ENCODE data around the gene SOD2. TPM values are rescaled to one million over a fixed set of nuclear protein-coding genes. Genes with fewer than 3 reads are reported as not detected.

The SOD2 gene
- 78.2 and 90.1 TPM in 2 replicates for total RNA-seq

DNA sequence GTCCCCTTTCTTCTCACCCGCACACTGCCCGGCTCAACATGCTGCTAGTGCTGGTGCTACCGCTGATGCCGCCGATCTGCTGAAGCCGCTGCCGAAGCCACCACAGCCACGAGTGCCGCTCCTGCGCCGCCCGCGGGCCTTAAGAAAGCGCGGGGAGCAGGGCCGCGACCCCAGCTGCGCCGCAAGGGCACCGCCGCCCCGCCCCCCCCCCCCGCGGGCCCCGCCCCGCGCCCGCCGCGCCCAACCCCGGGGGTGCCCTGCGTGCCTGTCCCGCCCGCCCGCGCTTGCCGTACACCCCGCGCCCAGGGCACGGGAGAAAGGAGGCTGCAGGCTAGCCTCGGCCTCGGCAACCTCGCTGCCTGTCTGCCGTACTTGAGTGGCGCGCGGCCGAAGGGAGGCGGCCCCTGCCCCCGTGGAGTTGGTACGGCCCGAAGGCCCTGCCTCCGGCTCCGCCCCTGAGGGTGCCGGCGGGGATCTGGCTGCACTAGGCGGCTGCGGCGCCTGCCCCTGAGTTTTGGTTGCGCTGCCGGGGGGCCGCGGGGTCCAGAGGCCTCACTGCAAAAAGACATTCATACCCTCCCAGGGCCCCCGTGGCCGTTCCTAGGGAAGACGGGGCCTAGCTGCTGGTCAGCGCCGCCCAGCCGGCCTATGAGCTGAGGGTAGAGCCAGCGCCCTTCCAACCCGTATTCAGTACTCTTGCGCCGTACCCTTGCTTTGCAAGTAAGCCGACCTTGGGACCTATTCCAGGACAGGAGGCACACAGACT lies at the start of gene SOD2:
Gene SOD2 (minus strand): TSS at position 114 of the 766 bp plus-strand sequence. CDS start 74 bp downstream, at position 40.

DNA sequence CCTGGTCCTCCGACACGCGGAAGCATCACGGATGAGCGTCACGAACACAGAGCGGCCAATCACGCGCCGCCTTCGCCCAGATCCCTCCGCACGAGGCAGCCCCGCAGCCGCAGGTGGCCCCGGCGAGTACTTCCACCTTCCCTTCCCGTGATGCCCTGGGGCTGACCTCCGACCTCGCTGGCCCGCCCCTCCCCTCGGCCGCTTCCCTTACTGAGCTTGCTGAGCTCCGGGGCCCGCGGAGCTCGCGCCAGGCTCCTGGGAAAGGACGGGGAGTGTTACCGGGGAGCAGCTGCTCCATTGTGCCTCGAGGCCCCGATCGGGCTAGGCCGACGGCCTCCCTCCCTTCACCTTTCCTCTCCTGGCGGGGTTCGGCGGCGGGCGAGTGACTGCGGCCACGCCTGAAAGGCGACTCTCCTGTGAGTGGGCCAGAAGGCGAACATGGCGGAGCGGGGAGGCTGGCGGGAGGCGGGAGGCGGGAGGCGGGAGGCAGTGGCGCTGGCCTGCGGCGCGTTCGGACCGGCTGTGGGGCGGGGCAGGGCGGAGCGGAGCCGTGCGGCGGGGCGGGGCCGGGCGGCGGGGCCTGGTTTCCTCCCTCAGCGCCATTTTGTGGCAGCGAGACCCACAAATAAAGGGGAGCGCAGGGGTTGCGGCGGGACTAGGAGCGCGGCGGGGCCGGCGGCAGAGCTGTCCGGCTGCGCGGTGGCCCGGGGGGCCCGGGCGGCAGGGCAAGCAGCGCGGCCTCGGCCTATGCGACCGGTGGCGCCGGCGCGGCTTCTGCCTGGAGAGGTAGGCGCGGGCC lies 34.1 kb upstream of the SOD2 start, which contains the start of gene WTAP:
Gene WTAP (plus strand): TSS at position 589 of the 799 bp plus-strand sequence. CDS start 8,760 bp downstream, outside the sequence.

Small RNAs within 50 kb of the gene (small RNA-seq; reads per million reads assigned to genes)
- not detected for gene RNU4ATAC18P

Other genes starting within 250 kb of the SOD2 start
- gene WTAP, start 34.3 kb upstream of the SOD2 start, total RNA-seq = 96.7 and 97.6 TPM in 2 replicates
- gene ACAT2, start 68.8 kb upstream of the SOD2 start, total RNA-seq = 45.9 and 75.5 TPM in 2 replicates
- gene TCP1, start 96.4 kb upstream of the SOD2 start, total RNA-seq = 384 and 395 TPM in 2 replicates
- gene MRPL18, start 97.2 kb upstream of the SOD2 start, total RNA-seq = 94.5 and 96.7 TPM in 2 replicates
- gene PNLDC1, start 107.0 kb upstream of the SOD2 start, total RNA-seq = not detected in 2 replicates
- gene MAS1, start 197.7 kb upstream of the SOD2 start, total RNA-seq = not detected in 2 replicates

Measured in thoracic aorta endothelial cell (primary cell).